AG09309 (cell line): Measurements from ENCODE around the gene FHIP2A.

Experiments used
- DNase-seq: peaks from one replicate; pipeline ENCODE4 v3.0.0-alpha.2; 2010; ENCODE audit warnings: low read depth
- H3K4me3 ChIP-seq: 2 replicates; pipeline ENCODE4 v1.5.1; 2011; ENCODE audit warnings: mild to moderate bottlenecking, low read depth, low read length, moderate library complexity; ENCODE audit not compliant: control insufficient read depth
- TF ChIP-seq, protein P1 (sequence below): IDR thresholded peaks from 2 replicates; pipeline ENCODE4 v1.5.1; 2011; ENCODE audit warnings: mild to moderate bottlenecking, low read depth, low read length, inconsistent platforms; ENCODE audit not compliant: insufficient read depth, control insufficient read depth; ENCODE audit errors: missing control alignments

The FHIP2A gene

DNA sequence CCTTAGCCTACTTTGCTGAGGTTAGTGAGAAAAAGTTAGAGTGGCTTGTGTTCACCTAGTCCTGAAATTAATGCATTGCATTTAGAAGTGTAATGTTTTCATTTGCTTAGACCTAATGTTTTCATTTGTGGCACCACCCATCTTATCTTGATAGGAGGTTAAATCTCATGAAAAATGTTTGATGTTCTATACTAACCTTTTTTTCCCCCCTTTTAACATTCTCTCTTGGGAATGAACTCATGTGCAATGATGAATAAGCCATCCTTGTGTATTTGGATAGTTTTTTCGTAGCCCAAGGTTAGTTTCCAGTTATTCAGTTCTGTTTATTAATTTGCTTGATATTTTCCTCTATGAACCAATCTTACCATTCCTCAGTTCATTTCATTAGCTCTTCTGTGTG is 2.8 kb downstream of the FHIP2A start:
- TF ChIP-seq, protein P1, sequence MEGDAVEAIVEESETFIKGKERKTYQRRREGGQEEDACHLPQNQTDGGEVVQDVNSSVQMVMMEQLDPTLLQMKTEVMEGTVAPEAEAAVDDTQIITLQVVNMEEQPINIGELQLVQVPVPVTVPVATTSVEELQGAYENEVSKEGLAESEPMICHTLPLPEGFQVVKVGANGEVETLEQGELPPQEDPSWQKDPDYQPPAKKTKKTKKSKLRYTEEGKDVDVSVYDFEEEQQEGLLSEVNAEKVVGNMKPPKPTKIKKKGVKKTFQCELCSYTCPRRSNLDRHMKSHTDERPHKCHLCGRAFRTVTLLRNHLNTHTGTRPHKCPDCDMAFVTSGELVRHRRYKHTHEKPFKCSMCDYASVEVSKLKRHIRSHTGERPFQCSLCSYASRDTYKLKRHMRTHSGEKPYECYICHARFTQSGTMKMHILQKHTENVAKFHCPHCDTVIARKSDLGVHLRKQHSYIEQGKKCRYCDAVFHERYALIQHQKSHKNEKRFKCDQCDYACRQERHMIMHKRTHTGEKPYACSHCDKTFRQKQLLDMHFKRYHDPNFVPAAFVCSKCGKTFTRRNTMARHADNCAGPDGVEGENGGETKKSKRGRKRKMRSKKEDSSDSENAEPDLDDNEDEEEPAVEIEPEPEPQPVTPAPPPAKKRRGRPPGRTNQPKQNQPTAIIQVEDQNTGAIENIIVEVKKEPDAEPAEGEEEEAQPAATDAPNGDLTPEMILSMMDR = no peak
- no peak overlapping the region for H3K4me3 ChIP-seq
- DNase-seq = no peak

DNA sequence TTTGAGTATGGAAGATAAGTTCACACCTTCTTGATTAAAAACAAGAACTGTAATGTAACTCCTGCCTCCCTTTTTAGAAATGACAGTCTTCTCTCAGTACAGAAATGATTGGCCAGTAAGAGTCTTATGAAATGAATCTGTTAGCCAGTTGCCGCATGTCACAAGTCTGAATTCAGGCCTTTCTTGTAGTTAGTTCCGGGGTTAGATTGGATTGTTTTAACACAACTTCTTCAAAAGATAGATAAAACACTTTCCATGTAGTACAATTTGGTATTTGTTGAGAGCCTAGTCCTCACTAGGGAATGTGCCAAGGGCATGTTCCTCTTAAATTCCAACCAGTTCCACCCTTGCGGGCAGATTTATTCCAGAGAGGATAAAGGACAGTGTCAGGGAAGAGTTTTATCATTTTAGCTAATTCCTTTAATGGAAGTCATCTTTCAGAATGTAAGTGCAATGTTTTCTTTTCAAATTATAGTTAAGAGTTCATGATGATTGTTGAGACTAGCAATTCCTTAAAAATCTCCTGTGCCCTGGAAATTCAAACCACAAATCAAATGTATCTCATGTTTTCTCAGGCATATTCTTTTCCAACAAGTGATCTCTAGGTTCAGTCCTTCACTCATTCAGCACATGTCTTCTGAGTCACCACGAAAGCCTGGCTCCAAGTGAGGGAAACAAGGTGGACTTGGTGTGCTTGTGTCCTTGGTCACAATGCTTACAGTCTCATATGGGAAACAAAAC is 4.1 kb downstream of the FHIP2A start:
- peak; percentile 94 for DNase-seq
- TF ChIP-seq, protein P1 = no peak
- H3K4me3 ChIP-seq = no peak overlapping the region

DNA sequence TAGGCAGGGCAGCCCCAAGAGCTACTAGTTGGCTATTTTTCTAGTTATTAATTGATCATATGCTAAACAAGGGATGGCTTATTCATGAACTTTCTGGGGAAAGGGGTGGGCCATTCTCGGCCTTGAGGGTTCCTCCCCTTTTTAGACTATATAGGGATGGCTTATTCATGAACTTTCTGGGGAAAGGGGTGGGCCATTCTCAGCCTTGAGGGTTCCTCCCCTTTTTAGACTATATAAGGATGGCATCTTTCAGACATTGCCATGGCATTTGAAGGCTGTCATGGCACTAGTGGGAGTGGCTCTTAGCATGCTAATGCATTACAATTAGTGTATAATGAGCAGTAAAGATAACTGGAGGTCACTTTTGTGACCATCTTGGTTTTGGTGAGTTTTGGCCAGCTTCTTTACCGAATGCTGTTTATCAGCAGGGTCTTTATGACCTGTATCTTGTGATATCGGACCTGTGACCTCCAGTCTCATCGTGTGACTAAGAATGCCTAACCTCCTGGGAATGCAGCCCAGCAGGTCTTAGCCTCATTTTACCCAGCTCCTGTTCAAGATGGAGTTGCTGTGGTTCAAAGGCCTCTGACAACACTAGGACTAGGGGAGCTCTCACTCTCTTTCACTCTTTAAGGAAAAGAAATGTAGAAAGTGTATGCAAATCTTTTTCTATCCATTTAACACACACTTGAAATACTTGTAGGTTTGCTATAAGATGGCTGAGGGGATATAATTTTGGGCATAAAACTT is 7.8 kb downstream of the FHIP2A start:
- TF ChIP-seq, protein P1 = no peak

DNA sequence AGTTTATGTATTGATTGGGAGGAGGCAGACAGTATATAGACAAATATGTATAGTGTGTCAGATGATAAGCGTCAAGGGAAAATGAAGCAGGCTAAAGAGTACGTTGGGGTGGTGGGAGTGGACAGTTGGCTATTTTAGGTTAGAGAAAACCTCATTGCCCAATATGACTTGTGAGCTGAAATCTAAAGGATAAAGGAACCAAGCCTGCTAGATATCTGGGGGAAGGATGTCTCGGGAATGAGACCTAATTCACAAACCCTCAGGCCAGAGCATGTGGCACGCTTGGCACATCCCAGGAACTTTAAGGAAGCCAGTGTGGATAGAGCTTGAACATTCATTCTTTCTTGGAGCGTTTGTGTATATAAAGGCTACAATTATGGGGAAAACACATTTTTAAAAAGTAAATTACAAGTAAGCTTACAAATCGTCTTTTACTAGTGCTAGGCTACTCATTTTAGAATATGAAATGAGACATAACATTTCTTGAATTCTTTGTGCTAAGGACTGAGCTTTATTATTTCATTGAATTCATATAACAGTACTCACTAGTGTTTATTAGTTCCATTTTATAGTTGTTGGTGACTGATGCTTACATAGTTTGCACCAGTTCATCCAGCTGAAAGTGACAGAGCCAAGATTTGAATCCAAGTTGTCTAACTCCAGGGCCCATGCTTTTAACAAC is 9.7 kb downstream of the FHIP2A start:
- TF ChIP-seq, protein P1 = no peak
- DNase-seq = no peak

More for the DNA sequence above, 7.8 kb downstream of the FHIP2A start:
- DNase-seq = no peak
- no peak overlapping the region for H3K4me3 ChIP-seq

DNA sequence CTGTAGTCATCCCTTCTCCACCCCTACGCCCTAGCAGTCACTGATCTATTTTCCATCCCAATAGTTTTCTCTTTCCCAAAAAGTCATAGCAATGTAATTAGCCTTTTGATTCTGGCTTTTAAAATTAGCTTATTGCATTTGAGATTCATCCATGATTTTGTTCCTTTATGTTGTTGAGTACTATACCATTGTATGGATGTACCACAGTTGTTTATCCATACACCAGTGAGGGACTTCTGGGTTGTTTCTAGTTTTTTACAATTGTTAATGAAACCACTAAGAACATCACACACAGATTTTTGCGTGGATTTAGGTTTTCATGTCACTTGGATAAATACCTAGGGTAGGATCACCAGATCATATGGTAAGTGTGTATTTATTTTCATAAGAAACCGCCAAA is 16.1 kb downstream of the FHIP2A start:
- H3K4me3 ChIP-seq = no peak overlapping the region
- TF ChIP-seq, protein P1 = no peak
- DNase-seq = no peak

More for the DNA sequence above, 9.7 kb downstream of the FHIP2A start:
- no peak overlapping the region for H3K4me3 ChIP-seq

DNA sequence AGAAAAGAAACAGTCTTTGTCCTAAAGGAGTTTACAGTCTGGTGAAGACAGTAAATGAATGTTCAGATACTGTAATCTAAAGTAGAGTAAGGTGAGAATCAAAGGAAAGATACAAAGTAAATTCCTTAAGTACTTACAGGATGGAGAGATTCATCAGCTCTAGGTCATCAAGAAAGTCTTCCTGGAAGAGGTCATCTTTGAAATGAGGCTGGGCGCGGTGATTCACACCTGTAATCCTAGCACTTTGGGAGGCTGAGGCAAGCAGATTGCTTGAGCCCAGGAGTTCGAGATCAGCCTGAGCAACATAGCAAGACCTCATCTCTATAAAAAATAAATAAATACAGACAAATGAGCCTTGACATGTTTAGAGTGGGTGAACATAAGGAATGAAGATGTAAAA is 18.3 kb downstream of the FHIP2A start:
- TF ChIP-seq, protein P1 = no peak
- no peak for DNase-seq
- H3K4me3 ChIP-seq = no peak overlapping the region
